Measurements from ENCODE around the gene RIMBP2. TPM values are rescaled to one million over a fixed set of nuclear protein-coding genes. Genes with fewer than 3 reads are reported as not detected.

Gene RIMBP2
- total and polyA plus RNA-seq, 9 of the 15 experiments (the other 6 are each of a cell fraction or from before 2014, with no cell fraction given): not detected

DNA sequence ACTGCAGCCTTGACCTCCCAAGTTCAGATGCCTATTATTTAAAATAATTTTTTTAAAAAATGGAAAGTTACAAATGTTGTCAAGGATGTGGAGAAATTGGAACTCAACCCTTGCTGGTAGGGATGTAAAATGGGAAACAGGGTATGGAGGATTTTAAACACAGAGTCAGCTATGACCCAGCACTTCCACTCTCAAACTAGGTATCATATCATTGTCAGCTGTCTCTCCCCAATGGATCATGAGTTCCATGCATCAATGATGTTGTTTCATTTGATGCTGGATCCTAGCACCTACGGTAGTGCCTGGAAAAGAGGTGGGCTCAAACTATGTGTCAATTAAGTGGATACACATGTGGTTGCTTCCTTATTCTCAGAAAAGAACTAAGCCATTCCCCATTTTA is 150.9 kb downstream of the RIMBP2 start (continued):
- TF ChIP-seq COPS2 (conservative IDR thresholded peaks at IDR 0.05) (no peak), BDP1 (IDR thresholded peaks at IDR 0.05; ENCODE audit: insufficient read depth, insufficient read length) (no peak), ETV1 (tag; conservative IDR thresholded peaks at IDR 0.05; ENCODE audit: low read depth) (no peak), ARNT (IDR thresholded peaks at IDR 0.05) (no peak), ZNF354B (CRISPR knock-in tag; IDR thresholded peaks at IDR 0.05) (no peak), EP400 (IDR thresholded peaks at IDR 0.05) (no peak), NCOA4 (IDR thresholded peaks at IDR 0.05; ENCODE audit: partially characterized antibody) (no peak), EZH2 (IDR thresholded peaks at IDR 0.05; ENCODE audit: borderline replicate concordance, low read depth, low read length) (no peak)
- TF ChIP-seq, protein P1, sequence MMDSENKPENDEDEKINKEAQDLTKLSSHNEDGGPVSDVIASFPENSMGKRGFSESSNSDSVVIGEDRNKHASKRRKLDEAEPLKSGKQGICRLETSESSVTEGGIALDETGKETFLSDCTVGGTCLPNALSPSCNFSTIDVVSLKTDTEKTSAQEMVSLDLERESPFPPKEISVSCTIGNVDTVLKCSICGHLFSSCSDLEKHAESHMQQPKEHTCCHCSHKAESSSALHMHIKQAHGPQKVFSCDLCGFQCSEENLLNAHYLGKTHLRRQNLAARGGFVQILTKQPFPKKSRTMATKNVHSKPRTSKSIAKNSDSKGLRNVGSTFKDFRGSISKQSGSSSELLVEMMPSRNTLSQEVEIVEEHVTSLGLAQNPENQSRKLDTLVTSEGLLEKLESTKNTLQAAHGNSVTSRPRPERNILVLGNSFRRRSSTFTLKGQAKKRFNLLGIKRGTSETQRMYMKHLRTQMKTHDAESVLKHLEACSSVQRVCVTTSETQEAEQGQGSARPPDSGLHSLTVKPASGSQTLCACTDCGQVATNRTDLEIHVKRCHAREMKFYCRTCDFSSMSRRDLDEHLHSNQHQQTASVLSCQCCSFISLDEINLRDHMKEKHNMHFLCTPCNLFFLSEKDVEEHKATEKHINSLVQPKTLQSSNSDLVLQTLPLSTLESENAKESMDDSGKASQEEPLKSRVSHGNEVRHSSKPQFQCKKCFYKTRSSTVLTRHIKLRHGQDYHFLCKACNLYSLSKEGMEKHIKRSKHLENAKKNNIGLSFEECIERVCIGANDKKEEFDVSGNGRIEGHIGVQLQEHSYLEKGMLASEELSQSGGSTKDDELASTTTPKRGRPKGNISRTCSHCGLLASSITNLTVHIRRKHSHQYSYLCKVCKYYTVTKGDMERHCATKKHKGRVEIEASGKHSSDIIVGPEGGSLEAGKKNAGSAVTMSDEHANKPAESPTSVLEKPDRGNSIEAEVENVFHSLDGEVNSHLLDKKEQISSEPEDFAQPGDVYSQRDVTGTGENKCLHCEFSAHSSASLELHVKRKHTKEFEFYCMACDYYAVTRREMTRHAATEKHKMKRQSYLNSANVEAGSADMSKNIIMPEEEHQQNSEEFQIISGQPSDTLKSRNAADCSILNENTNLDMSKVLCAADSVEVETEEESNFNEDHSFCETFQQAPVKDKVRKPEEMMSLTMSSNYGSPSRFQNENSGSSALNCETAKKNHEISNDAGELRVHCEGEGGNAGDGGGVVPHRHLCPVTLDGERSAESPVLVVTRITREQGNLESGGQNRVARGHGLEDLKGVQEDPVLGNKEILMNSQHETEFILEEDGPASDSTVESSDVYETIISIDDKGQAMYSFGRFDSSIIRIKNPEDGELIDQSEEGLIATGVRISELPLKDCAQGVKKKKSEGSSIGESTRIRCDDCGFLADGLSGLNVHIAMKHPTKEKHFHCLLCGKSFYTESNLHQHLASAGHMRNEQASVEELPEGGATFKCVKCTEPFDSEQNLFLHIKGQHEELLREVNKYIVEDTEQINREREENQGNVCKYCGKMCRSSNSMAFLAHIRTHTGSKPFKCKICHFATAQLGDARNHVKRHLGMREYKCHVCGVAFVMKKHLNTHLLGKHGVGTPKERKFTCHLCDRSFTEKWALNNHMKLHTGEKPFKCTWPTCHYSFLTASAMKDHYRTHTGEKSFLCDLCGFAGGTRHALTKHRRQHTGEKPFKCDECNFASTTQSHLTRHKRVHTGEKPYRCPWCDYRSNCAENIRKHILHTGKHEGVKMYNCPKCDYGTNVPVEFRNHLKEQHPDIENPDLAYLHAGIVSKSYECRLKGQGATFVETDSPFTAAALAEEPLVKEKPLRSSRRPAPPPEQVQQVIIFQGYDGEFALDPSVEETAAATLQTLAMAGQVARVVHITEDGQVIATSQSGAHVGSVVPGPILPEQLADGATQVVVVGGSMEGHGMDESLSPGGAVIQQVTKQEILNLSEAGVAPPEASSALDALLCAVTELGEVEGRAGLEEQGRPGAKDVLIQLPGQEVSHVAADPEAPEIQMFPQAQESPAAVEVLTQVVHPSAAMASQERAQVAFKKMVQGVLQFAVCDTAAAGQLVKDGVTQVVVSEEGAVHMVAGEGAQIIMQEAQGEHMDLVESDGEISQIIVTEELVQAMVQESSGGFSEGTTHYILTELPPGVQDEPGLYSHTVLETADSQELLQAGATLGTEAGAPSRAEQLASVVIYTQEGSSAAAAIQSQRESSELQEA (IDR thresholded peaks at IDR 0.05; ENCODE audit: low read depth): no peak

All from K562 (cell line).